ENCODE measurements around the gene MIER2. TPM values are rescaled to one million over a fixed set of nuclear protein-coding genes. Genes with fewer than 3 reads are reported as not detected.

The MIER2 gene, protein sequence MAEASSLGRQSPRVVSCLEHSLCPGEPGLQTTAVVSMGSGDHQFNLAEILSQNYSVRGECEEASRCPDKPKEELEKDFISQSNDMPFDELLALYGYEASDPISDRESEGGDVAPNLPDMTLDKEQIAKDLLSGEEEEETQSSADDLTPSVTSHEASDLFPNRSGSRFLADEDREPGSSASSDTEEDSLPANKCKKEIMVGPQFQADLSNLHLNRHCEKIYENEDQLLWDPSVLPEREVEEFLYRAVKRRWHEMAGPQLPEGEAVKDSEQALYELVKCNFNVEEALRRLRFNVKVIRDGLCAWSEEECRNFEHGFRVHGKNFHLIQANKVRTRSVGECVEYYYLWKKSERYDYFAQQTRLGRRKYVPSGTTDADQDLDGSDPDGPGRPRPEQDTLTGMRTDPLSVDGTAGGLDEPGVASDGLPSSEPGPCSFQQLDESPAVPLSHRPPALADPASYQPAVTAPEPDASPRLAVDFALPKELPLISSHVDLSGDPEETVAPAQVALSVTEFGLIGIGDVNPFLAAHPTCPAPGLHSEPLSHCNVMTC
- 11.8 and 35.4 TPM in 2 replicates for total RNA-seq

DNA sequence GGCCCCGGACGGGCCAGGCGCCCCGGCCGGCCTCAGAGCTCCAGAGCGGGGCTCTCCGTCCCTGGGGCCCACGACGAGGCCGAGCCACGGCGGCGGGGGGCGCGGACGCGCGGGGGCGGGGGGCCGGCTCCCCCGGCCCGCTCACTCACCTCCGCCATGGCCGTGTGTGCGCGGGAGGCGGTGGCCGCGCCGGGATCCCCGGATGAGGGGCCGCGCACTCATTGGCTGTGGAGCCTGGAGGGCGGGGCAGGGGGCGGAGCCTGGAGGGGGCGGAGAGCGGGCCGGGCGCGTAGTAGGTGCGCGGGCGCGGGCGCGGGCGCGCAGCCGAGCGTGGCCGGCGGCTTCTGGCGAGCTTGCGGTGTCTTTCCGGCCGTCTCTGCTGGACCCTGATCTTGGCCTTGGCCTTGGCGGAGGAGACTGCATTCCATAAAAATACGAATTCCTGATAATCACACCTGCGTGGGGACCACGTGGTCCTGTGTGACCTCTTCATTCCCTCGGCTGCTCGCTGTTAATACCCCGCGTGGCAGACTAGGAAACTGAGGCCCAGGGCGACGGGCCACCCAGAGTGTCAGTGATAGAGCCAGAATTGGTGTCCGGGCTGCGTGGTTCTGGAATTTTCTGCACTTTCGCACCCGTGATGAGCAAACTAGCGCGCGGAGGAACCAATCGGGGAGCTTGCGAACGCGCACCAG lies at the start of gene MIER2:
TSS of gene MIER2 (minus strand) at position 172 of the 695 bp plus-strand sequence. CDS start at position 158, 14 bp downstream.

GRCh38 chr19:291006-291521 lies 53.5 kb downstream of the MIER2 start, which contains the start of gene PLPP2:
TSS of gene PLPP2 (minus strand) at chr19:291403. CDS start at chr19:291336, 67 bp downstream.

Other genes starting within 250 kb of the MIER2 start
- not detected in 2 replicates for gene OR4F17, start 237.7 kb downstream of the MIER2 start, total RNA-seq
- 32.4 and 89.1 TPM in 2 replicates for gene PLPP2, start 53.4 kb downstream of the MIER2 start, total RNA-seq
- 0.32 and 3.5 TPM in 2 replicates for gene C2CD4C, start 64.4 kb upstream of the MIER2 start, total RNA-seq
- gene SHC2, start 116.2 kb upstream of the MIER2 start, total RNA-seq: 1.8 and 15.8 TPM in 2 replicates
- gene MADCAM1, start 151.7 kb upstream of the MIER2 start, total RNA-seq: 0.06 TPM in 1 of 2 replicates, not detected in the other
- 14.0 and 34.5 TPM in 2 replicates for gene TPGS1, start 162.7 kb upstream of the MIER2 start, total RNA-seq
- gene CDC34, start 187.0 kb upstream of the MIER2 start, total RNA-seq: 104 and 109 TPM in 2 replicates
- gene GZMM, start 199.3 kb upstream of the MIER2 start, total RNA-seq: not detected in 2 replicates
- gene BSG, start 227.8 kb upstream of the MIER2 start, total RNA-seq: 219 and 355 TPM in 2 replicates
- gene HCN2, start 245.1 kb upstream of the MIER2 start, total RNA-seq: 0.32 and 1.8 TPM in 2 replicates

Measured in bladder microvascular endothelial cell (primary cell).